Left lung (tissue), 10 donors: Measurements from ENCODE around the gene RPS6KA4. TPM values are rescaled to one million over a fixed set of nuclear protein-coding genes. Genes with fewer than 3 reads are reported as not detected.
"Not testable (repeated sequence)": the region's sequence is repeated elsewhere in the genome, so short reads cannot be mapped to it uniquely, and the experiment has no call there.

Experiments used
- ATAC-seq: fragments of 200-7000 bp; cut with Tn5 transposase; one replicate; pipeline ENCODE4 v1.9.1; 2020; ENCODE audit warnings: moderate library complexity
- DNase-seq, 4 donors: peaks; one replicate each; pipeline ENCODE4 v3.0.0-alpha.2; 2013 to 2020
- H3K27ac ChIP-seq, 2 donors: fragments of 200-600 bp; sonication (generic) in 1 of 2; one replicate each; pipeline versions ENCODE4 v1.5.0 to v1.8.0; 2020 to 2021
- H3K27me3 ChIP-seq, 2 donors: fragments of 200-600 bp; sonication (generic) in 1 of 2; one replicate each; pipeline versions ENCODE4 v1.5.0 to v1.8.0; 2020 to 2021
- H3K36me3 ChIP-seq, 2 donors: fragments of 200-600 bp; sonication (generic) in 1 of 2; one replicate each; pipeline versions ENCODE4 v1.5.0 to v1.8.0; 2020 to 2021
- H3K4me1 ChIP-seq, 2 donors: fragments of 200-600 bp; one replicate each; pipeline ENCODE4 v1.8.0; 2021
- H3K4me3 ChIP-seq, 2 donors: fragments of 200-600 bp; sonication (generic) in 1 of 2; one replicate each; pipeline versions ENCODE4 v1.5.0 to v1.8.0; 2020 to 2021; ENCODE audit warnings: mild to moderate bottlenecking in 1 of 2
- H3K9me3 ChIP-seq, 2 donors: fragments of 200-600 bp; sonication (generic) in 1 of 2; one replicate each; pipeline versions ENCODE4 v1.5.0 to v1.8.0; 2020 to 2021
- intact Hi-C, 2 donors: fragments of 100-400 bp; cut with DNase I; formaldehyde crosslinking; loops; one replicate each; pipeline versions ENCODE4 v1.11.2 to v1.14.2; 2022
- polyA plus RNA-seq, 6 donors: library from polyadenylated mRNA; unstranded; fragments of 120-200 nt; gene quantifications; one replicate each; pipeline ENCODE4 v1.2.1, GENCODE V29; 2013; ENCODE audit not compliant: insufficient read length in 6 of 6
- total RNA-seq, 2 donors: library from RNA; stranded (reverse); fragmentation: NEBNext Ultra II Directional; extraction: Animal tissue kit (Norgen Biotek cat#: 25700); gene quantifications; one replicate each; pipeline ENCODE4 v1.2.1, GENCODE V29; 2021
- TF ChIP-seq, protein P1 (sequence below), 2 donors: fragments of 200-600 bp; sonication (generic) in 1 of 2; IDR thresholded peaks; one replicate each; pipeline versions ENCODE4 v1.5.0 to v1.8.0; 2021; ENCODE audit warnings: antibody characterized with exemption in 2 of 2
- donor health status: DM: no; HTN: yes; CAD: no.
- donor health status: DM: no; HTN: no; CAD: no.

The RPS6KA4 gene
- total and polyA plus RNA-seq, 8 donors: 10.6 to 57.6 (median 14.1) TPM

DNA sequence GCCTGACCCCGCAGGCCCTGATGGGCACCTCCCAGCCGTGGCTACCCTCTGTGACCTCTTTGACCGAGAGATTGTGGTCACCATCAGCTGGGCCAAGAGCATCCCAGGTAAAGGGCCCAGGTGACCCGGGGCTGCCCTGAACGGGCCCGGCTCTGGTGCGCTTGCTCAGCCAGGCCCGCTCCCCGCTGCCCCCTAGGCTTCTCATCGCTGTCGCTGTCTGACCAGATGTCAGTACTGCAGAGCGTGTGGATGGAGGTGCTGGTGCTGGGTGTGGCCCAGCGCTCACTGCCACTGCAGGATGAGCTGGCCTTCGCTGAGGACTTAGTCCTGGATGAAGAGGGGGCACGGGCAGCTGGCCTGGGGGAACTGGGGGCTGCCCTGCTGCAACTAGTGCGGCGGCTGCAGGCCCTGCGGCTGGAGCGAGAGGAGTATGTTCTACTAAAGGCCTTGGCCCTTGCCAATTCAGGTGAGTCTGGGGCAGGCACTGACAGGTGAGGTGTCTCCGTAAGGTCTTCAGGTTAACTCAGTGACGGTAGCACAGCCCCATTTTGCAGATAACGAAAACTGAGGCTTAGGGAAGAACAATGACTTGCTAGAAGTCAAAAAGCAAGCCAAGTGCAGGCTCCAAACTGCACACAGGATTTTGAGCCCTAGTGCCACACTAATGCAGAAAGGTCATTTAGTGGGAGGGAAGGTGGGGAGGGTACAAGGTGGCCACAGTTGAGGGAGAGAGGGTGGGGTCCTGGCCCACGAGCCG lies 44.0 kb upstream of the RPS6KA4 start:
- H3K27ac ChIP-seq: no peak overlapping the region
- TF ChIP-seq, protein P1, sequence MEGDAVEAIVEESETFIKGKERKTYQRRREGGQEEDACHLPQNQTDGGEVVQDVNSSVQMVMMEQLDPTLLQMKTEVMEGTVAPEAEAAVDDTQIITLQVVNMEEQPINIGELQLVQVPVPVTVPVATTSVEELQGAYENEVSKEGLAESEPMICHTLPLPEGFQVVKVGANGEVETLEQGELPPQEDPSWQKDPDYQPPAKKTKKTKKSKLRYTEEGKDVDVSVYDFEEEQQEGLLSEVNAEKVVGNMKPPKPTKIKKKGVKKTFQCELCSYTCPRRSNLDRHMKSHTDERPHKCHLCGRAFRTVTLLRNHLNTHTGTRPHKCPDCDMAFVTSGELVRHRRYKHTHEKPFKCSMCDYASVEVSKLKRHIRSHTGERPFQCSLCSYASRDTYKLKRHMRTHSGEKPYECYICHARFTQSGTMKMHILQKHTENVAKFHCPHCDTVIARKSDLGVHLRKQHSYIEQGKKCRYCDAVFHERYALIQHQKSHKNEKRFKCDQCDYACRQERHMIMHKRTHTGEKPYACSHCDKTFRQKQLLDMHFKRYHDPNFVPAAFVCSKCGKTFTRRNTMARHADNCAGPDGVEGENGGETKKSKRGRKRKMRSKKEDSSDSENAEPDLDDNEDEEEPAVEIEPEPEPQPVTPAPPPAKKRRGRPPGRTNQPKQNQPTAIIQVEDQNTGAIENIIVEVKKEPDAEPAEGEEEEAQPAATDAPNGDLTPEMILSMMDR (IDR thresholded peaks at IDR 0.05): no peak
- ATAC-seq: no peak

DNA sequence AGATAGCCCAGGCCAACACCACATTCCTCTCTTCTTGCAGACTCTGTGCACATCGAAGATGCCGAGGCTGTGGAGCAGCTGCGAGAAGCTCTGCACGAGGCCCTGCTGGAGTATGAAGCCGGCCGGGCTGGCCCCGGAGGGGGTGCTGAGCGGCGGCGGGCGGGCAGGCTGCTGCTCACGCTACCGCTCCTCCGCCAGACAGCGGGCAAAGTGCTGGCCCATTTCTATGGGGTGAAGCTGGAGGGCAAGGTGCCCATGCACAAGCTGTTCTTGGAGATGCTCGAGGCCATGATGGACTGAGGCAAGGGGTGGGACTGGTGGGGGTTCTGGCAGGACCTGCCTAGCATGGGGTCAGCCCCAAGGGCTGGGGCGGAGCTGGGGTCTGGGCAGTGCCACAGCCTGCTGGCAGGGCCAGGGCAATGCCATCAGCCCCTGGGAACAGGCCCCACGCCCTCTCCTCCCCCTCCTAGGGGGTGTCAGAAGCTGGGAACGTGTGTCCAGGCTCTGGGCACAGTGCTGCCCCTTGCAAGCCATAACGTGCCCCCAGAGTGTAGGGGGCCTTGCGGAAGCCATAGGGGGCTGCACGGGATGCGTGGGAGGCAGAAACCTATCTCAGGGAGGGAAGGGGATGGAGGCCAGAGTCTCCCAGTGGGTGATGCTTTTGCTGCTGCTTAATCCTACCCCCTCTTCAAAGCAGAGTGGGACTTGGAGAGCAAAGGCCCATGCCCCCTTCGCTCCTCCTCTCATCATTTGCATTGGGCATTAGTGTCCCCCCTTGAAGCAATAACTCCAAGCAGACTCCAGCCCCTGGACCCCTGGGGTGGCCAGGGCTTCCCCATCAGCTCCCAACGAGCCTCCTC lies 43.1 kb upstream of the RPS6KA4 start:
- DNase-seq, ATAC-seq, H3K9me3 ChIP-seq, intact Hi-C loops, H3K27me3 ChIP-seq: not testable (repeated sequence)
- peaks cover 0 to 53% of the 10 kb centered on the region in 2 donors for H3K36me3 ChIP-seq
- peak overlapping the region in 1 of 2 donors; percentile 99 for H3K27ac ChIP-seq
- H3K4me3 ChIP-seq: peak overlapping the region in 1 of 2 donors; percentile 71
- H3K4me1 ChIP-seq: peaks cover 5 to 45% of the 10 kb centered on the region in 2 donors

More for the DNA sequence above, 44.0 kb upstream of the RPS6KA4 start:
- Histone ChIP-seq H3K4me1 (peaks cover 5 to 41% of the 10 kb centered on the region in 2 donors), H3K4me3 (no peak overlapping the region), H3K36me3 (peaks cover 0 to 53% of the 10 kb centered on the region in 2 donors), H3K9me3 (no peaks in the 10 kb centered on the region), H3K27me3 (no peaks in the 10 kb centered on the region)
- intact Hi-C loops: no loop called here
- DNase-seq: no peak

DNA sequence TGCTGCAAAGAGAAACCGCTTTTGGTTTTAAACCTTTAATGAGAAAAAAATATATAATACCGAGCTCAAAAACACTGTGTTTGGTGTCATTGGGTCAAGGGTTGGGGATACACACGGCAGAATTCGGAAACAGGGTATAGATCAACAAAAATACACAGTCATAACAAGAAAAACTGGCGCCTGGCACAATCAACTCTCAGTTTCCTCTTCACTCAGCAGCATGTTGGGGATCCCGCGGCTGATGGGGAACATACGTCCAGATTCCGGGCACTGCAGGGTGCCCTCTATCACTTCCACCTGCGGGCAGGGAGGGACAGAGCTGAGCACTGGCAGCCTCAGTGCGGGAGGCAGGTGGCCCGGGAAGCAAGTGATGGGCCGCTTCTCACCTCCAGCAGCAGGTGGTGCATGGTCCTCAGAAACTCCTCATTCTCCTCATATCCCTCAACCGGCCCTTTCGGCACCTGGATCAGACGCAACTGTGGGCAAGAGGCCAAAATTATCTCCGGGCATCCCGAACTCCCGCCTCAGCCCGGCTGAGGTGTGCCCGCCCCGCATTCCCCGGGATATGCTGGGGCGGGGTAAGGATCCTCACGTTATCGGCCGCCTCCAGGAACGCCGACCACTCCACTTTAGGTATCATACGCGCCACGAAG lies 42.2 kb upstream of the RPS6KA4 start:
- DNase-seq (no peak), ATAC-seq (no peak)
- H3K27me3 ChIP-seq: no peaks in the 10 kb centered on the region
- intact Hi-C loops: no loop called here
- no peaks in the 10 kb centered on the region for H3K9me3 ChIP-seq
- H3K36me3 ChIP-seq: peaks cover 0 to 52% of the 10 kb centered on the region in 2 donors
- peaks cover 5 to 46% of the 10 kb centered on the region in 2 donors for H3K4me1 ChIP-seq
- peak overlapping the region; percentile 71 to 85 for H3K4me3 ChIP-seq
- TF ChIP-seq, protein P1 (IDR thresholded peaks at IDR 0.05): no peak
- H3K27ac ChIP-seq: peak overlapping the region; percentile 98 to 99

DNA sequence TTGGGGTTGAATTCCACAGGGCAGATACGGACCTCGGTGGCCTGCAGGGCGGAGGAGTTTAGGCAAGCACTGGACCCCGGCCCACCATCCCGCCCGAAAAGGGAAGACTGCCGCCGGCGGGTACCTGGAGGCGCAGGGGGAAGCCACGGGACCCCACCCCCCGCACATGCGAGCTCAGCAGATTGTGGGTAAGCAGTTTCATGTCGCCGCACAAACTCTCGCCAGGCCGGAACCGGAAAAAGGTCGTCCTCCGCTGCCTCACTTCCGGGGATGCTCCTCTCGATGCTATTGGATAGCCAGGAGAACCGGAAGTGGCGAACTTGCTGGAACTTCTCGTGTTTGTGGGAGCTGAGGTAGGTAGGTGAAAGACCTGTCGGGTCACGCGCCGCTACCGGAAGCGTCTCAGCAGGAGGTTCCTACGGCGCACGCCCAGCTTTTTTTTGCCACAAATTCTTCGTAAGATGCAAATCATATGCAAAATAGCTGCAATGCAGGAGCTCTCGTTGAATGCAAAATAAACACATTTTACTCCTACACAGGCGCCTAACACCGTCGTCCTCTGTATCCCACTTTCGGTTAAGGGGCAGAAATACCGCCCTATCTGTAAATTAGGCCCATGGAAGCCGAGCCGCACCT lies 41.5 kb upstream of the RPS6KA4 start, which contains the start of gene TRMT112:
TSS of gene TRMT112 (minus strand) at position 235 of the 636 bp plus-strand sequence. CDS start at position 202, 33 bp downstream.
- peak within 1 kb of the TSS; percentile 71 to 85 for H3K4me3 ChIP-seq
- peaks cover 0 to 54% of the 10 kb centered on the region in 2 donors for H3K36me3 ChIP-seq
- TF ChIP-seq, protein P1 (IDR thresholded peaks at IDR 0.05): no peak
- DNase-seq (peak; percentile 90 to 98 (median 95)), ATAC-seq (peak; percentile 80)
- H3K27ac ChIP-seq: peak within 1 kb of the TSS; percentile 98 to 99
- H3K9me3 ChIP-seq: no peaks in the 10 kb centered on the region
- H3K27me3 ChIP-seq: no peaks in the 10 kb centered on the region
- H3K4me1 ChIP-seq: peaks cover 5 to 46% of the 10 kb centered on the region in 2 donors
- intact Hi-C loops: no loop called here
